ENCODE data around the gene UNKL.

DNA sequence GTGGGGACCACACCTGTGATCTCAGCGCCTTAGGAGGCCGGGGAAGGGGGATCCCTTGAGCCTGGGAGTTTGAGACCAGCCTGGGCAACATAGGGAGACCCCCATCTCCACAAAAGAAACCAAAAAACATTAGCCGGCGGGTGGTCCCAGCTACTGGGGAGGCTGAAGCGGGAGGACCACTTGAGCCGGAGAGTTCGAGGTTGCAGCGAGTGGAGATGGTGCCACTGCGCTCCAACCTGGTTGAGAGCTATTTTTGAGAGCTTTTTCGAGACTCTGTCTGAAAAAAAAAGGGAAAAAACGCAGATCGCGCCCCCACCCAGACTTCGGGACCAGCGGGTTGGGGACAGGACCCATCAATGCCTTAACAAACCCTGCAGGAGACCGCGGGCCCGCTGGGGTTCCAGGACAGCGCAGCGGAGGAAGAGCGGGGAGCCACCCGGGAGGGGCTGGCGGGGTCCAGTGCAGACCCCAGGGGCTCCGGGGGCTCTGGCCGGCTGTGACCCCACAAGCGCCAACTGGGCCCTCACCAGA lies 81.8 kb downstream of the UNKL start:
- TF ChIP-seq EZH2 (IDR thresholded peaks at IDR 0.05; ENCODE audit: insufficient read depth, poor library complexity, severe bottlenecking) (peak; percentile 91), EZH2phosphoT487 (IDR thresholded peaks at IDR 0.05; ENCODE audit: insufficient read depth, low read depth) (no peak)

Measured in GM23248 (cell line).